ENCODE results near the gene ACTL7B. TPM values are rescaled to one million over a fixed set of nuclear protein-coding genes. Genes with fewer than 3 reads are reported as not detected.

The ACTL7B gene, protein sequence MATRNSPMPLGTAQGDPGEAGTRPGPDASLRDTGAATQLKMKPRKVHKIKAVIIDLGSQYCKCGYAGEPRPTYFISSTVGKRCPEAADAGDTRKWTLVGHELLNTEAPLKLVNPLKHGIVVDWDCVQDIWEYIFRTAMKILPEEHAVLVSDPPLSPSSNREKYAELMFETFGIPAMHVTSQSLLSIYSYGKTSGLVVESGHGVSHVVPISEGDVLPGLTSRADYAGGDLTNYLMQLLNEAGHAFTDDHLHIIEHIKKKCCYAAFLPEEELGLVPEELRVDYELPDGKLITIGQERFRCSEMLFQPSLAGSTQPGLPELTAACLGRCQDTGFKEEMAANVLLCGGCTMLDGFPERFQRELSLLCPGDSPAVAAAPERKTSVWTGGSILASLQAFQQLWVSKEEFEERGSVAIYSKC
- not detected in 2 replicates for total RNA-seq

DNA sequence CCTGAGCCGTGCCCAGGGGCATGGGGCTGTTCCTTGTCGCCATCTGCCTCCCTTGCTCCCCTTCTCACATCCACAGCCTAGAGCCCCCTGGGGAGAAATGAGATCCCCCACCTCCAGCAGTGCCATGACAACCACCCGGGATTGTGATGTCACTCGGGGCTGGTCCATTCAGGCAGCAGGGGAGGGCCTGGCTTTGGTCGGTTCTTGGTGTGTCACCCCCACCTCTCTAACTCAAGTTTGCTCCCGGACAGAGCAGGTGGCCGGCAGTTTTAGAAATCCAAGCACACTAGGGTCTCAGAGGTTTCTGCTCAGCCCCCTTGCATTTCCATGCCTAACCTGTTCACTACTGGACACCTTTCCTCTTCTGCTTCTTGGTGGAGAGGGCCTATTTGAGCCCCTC lies at the start of gene ACTL7B:
Gene ACTL7B, minus strand, starts transcription at position 99 of the 400 bp plus-strand sequence. Its CDS starts 56 bp downstream, at position 43.

DNA sequence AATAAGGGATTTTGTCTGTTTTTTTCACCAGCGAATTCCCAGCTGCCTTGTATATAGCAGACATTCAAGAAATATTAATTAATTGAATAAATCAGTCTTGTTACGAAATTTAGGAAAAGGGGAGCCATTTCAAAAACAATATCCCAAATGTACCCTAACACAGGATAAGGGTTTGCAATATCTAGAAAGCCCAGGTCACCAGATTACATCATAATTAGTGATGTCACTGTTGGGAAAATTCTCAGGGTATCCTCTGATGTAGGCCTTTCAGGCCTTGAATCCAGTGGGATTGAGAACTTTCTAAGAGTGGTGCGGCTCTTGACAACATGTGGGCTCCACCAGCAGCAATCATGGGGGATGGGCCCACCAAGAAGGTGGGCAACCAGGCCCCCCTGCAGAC lies 6.2 kb upstream of the ACTL7B start, which contains the start of gene ACTL7A:
Gene ACTL7A, plus strand, starts transcription at position 270 of the 400 bp plus-strand sequence. Its CDS starts 57 bp downstream, at position 327.

Other genes starting within 250 kb of the ACTL7B start
- not detected in 2 replicates for gene ACTL7A, start 6.3 kb upstream of the ACTL7B start, total RNA-seq
- 31.6 and 34.0 TPM in 2 replicates for gene ELP1, start 78.1 kb upstream of the ACTL7B start, total RNA-seq
- gene ABITRAM, start 78.4 kb upstream of the ACTL7B start, total RNA-seq: 6.0 and 6.3 TPM in 2 replicates
- 50.4 and 55.6 TPM in 2 replicates for gene CTNNAL1, start 157.5 kb upstream of the ACTL7B start, total RNA-seq

All from airway epithelial cell (primary cell).